ENCODE measurements around the gene LCE1D.

LCE1D gene

DNA sequence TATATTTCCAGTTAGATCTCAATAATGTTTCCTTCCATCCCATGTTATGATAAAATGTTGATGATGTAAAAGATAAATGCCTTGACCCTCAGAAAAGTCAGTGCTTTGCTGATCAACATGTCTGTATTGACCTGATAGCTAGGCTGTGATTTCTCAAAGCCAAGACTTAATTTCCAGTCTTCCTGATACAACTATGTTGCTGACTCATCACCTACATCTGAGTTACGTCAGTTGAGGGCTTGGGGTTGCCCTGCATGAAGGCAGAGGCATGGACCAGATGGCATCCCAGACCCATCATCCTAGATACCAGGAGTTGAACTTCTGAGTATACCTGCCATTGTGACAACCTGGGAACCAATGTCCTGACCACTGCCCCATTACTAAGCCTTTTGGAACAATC is 4.8 kb downstream of the LCE1D start:
- Histone ChIP-seq H3K9me3 (ENCODE audit: low read length) (no peaks in the 10 kb centered on the region), H3K4me2 (ENCODE audit: low read length) (no peak overlapping the region), H4K20me1 (ENCODE audit: insufficient read depth, low read length) (no peaks in the 10 kb centered on the region), H3K36me3 (ENCODE audit: insufficient read depth, low read length) (no peaks in the 10 kb centered on the region), H2AFZ (ENCODE audit: low read length) (no peak overlapping the region), H3K9ac (ENCODE audit: low read length) (no peak overlapping the region), H3F3A (ENCODE audit: insufficient read depth, low read length) (no peaks in the 10 kb centered on the region), H3K79me2 (ENCODE audit: insufficient read depth, low read length) (no peaks in the 10 kb centered on the region), H3K27ac (ENCODE audit: low read depth, low read length, poor library complexity, severe bottlenecking) (no peak overlapping the region), H3K4me3 (ENCODE audit: low read depth, low read length, poor library complexity, severe bottlenecking) (no peak overlapping the region), H3K4me1 (ENCODE audit: insufficient read depth, low read length, severe bottlenecking) (no peaks in the 10 kb centered on the region), H3K9me2 (ENCODE audit: low read depth, low read length) (no peaks in the 10 kb centered on the region), H3K27me3 (ENCODE audit: insufficient read depth, low read length) (no peaks in the 10 kb centered on the region; the same call in 1 of the 2 replicates)
- TF ChIP-seq EZH2 (IDR thresholded peaks at IDR 0.05; ENCODE audit: borderline replicate concordance, low read length), result no peak
- TF ChIP-seq, protein P1, sequence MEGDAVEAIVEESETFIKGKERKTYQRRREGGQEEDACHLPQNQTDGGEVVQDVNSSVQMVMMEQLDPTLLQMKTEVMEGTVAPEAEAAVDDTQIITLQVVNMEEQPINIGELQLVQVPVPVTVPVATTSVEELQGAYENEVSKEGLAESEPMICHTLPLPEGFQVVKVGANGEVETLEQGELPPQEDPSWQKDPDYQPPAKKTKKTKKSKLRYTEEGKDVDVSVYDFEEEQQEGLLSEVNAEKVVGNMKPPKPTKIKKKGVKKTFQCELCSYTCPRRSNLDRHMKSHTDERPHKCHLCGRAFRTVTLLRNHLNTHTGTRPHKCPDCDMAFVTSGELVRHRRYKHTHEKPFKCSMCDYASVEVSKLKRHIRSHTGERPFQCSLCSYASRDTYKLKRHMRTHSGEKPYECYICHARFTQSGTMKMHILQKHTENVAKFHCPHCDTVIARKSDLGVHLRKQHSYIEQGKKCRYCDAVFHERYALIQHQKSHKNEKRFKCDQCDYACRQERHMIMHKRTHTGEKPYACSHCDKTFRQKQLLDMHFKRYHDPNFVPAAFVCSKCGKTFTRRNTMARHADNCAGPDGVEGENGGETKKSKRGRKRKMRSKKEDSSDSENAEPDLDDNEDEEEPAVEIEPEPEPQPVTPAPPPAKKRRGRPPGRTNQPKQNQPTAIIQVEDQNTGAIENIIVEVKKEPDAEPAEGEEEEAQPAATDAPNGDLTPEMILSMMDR (IDR thresholded peaks at IDR 0.05; ENCODE audit: low read length), result no peak

DNA sequence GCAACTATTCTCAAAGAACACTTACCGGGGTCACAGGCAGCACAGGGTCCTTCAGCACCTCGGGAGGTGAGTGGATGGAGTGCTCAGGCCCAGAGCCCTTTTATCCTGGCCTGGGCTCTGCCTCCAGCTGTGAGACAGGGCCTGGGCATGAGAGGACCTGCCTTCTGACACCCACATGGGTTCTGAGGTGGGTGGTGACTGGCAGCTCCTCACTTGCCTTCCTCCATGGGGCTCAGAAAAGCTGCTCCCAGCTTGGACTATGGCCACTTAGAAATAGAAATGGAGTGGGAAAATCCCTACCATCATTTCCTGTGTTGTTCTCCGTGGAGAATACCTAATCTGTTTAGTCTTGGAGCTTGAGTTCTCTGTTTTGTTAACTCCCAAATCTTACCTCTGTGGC is 10.1 kb downstream of the LCE1D start, which contains the start of gene LCE1C:
LCE1C (minus strand) TSS at position 76 of the 400 bp plus-strand sequence. CDS start 1,173 bp downstream, outside the sequence.
- Histone ChIP-seq H3K27ac (ENCODE audit: low read depth, low read length, poor library complexity, severe bottlenecking) (no peak within 1 kb of the TSS), H4K20me1 (ENCODE audit: insufficient read depth, low read length) (no peaks in the 10 kb centered on the region), H3K79me2 (ENCODE audit: insufficient read depth, low read length) (no peaks in the 10 kb centered on the region), H3F3A (ENCODE audit: insufficient read depth, low read length) (no peaks in the 10 kb centered on the region), H3K9ac (ENCODE audit: low read length) (no peak within 1 kb of the TSS), H2AFZ (ENCODE audit: low read length) (no peak within 1 kb of the TSS), H3K9me3 (ENCODE audit: low read length) (no peaks in the 10 kb centered on the region), H3K4me3 (ENCODE audit: low read depth, low read length, poor library complexity, severe bottlenecking) (no peak within 1 kb of the TSS), H3K9me2 (ENCODE audit: low read depth, low read length) (no peaks in the 10 kb centered on the region), H3K36me3 (ENCODE audit: insufficient read depth, low read length) (no peaks in the 10 kb centered on the region), H3K4me2 (ENCODE audit: low read length) (no peak within 1 kb of the TSS), H3K4me1 (ENCODE audit: insufficient read depth, low read length, severe bottlenecking) (no peaks in the 10 kb centered on the region), H3K27me3 (ENCODE audit: insufficient read depth, low read length) (no peaks in the 10 kb centered on the region; the same call in 1 of the 2 replicates)
- no peak for TF ChIP-seq EZH2 (IDR thresholded peaks at IDR 0.05; ENCODE audit: borderline replicate concordance, low read length)
- TF ChIP-seq, protein P1 (IDR thresholded peaks at IDR 0.05; ENCODE audit: low read length), result no peak

DNA sequence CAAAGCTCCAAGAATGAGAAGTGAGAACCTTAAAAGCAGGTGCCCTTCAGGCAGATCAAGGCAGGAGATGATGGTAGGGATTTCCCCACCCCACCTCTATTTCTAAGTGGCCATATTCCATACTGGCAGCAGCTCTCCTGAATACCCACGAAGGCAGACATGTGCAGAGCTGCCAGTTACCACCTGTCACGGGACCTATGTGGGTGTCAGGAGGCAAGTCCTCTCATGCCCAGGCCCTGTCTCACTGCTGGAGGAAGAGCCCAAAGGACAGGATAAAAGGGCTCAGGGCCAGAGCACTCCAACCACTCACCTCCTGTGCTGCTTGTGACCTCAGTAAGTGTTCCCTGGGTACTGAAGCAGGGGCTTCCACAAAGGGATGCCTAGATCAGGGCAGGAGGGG is 14.5 kb downstream of the LCE1D start:
- Histone ChIP-seq H3K27ac (ENCODE audit: low read depth, low read length, poor library complexity, severe bottlenecking) (no peak overlapping the region), H3K4me1 (ENCODE audit: insufficient read depth, low read length, severe bottlenecking) (no peaks in the 10 kb centered on the region), H3K79me2 (ENCODE audit: insufficient read depth, low read length) (no peaks in the 10 kb centered on the region), H3K9me3 (ENCODE audit: low read length) (no peaks in the 10 kb centered on the region), H3K9ac (ENCODE audit: low read length) (no peak overlapping the region), H2AFZ (ENCODE audit: low read length) (no peak overlapping the region), H3K4me3 (ENCODE audit: low read depth, low read length, poor library complexity, severe bottlenecking) (no peak overlapping the region), H3K9me2 (ENCODE audit: low read depth, low read length) (no peaks in the 10 kb centered on the region), H3F3A (ENCODE audit: insufficient read depth, low read length) (no peaks in the 10 kb centered on the region), H4K20me1 (ENCODE audit: insufficient read depth, low read length) (no peaks in the 10 kb centered on the region), H3K27me3 (ENCODE audit: insufficient read depth, low read length) (no peaks in the 10 kb centered on the region), H3K4me2 (ENCODE audit: low read length) (no peak overlapping the region), H3K36me3 (ENCODE audit: insufficient read depth, low read length) (no peaks in the 10 kb centered on the region)
- TF ChIP-seq EZH2 (IDR thresholded peaks at IDR 0.05; ENCODE audit: borderline replicate concordance, low read length), result no peak
- TF ChIP-seq, protein P1 (IDR thresholded peaks at IDR 0.05; ENCODE audit: low read length), result no peak

Data from OCI-LY1 (cell line).